Breast epithelium (tissue), 4 donors: ENCODE data around the gene MESD. TPM values are rescaled to one million over a fixed set of nuclear protein-coding genes. Genes with fewer than 3 reads are reported as not detected.

Source experiments
- DNase-seq, 2 donors: peaks; one replicate each; pipeline ENCODE4 v3.0.0-alpha.2; 2019; ENCODE audit warnings: low spot score in 2 of 2
- H3K27ac ChIP-seq, 2 donors: fragments of 200-600 bp; sonication (generic) in 1 of 2; one replicate each; pipeline ENCODE4 v1.5.1; 2016 to 2019; ENCODE audit warnings: mild to moderate bottlenecking in 1 of 2
- H3K27me3 ChIP-seq, 2 donors: fragments of 200-600 bp; sonication (generic) in 1 of 2; one replicate each; pipeline versions ENCODE4 v1.5.1 to v1.6.0; 2017 to 2019; ENCODE audit warnings: control low read depth in 1 of 2, mild to moderate bottlenecking in 1 of 2
- H3K36me3 ChIP-seq: fragments of 200-600 bp; one replicate; pipeline ENCODE4 v1.5.1; 2019
- H3K4me1 ChIP-seq, 2 donors: fragments of 200-600 bp; sonication (generic); one replicate each; pipeline ENCODE4 v1.5.1; 2016 to 2019; ENCODE audit warnings: control low read depth in 1 of 2
- H3K4me3 ChIP-seq, 3 donors: fragments of 200-600 bp; sonication (generic); 1 replicate in 2 of 3; 2 replicates in 1 of 3; pipeline ENCODE4 v1.5.1; 2016 to 2019; ENCODE audit warnings: mild to moderate bottlenecking in 3 of 3, moderate library complexity in 2 of 3
- H3K9me3 ChIP-seq, 2 donors: fragments of 200-600 bp; sonication (generic) in 1 of 2; one replicate each; pipeline ENCODE4 v1.5.1; 2016 to 2019; ENCODE audit warnings: control low read depth in 1 of 2
- CTCF ChIP-seq, 3 donors: fragments of 450-650 bp; IDR thresholded peaks; one replicate each; pipeline ENCODE4 v1.5.1; 2016 to 2017; ENCODE audit warnings: antibody characterized with exemption in 3 of 3, mild to moderate bottlenecking in 3 of 3, moderate library complexity in 3 of 3
- POLR2A ChIP-seq: fragments of 450-650 bp; IDR thresholded peaks from one replicate; pipeline ENCODE4 v1.6.1; 2016; ENCODE audit warnings: antibody characterized with exemption, mild to moderate bottlenecking, moderate library complexity
- POLR2AphosphoS5 ChIP-seq, 3 donors: sonication (generic); formaldehyde crosslinking; IDR thresholded peaks; one replicate each; pipeline ENCODE4 v1.6.1; 2017; ENCODE audit warnings: antibody characterized with exemption in 3 of 3
- intact Hi-C: fragments of 100-400 bp; cut with DNase I; formaldehyde crosslinking; loops from one replicate; pipeline ENCODE4 v1.15.1; 2023; ENCODE audit warnings: low total_unique reads
- total RNA-seq, 3 donors: library from RNA; depleted of rRNA; stranded (reverse); fragments of >200 nt; gene quantifications; one replicate each; pipeline ENCODE4 v1.1.0, GENCODE V29; 2016

MESD gene
- total RNA-seq, 3 donors from 2014 or later: 17.1 to 32.9 (median 27.2) TPM

DNA sequence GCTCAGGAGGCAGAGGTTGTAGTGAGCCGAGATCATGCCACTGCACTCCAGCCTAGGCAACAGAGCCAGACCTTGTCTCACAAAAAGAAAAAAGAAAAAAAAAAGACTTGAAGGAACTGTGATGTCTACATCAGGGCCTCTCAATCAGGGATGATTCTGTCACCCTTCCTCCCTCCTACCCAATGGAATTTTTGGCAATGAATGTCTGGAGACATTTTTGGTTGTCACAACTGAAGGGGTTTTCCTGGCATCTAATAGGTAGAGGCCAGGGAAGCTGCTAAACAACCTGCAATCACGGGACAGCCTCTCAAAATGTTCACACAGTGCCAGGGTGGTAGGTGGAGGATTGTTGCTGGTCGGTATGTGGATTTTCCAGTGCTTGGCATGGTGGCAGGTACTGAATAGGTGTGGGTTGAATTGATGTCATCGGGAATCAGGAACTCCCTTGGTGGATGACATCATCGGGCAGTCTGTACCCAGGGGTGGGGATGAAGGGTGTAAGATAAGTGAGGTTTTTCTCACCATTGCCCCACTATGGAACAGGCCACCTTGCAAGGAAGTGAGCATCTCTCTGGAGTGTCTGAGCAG is 71.3 kb downstream of the MESD start:
- TF ChIP-seq CTCF (IDR thresholded peaks at IDR 0.05): no peak
- Histone ChIP-seq H3K27me3 (no peaks in the 10 kb centered on the region), H3K4me3 (no peak overlapping the region), H3K27ac (no peak overlapping the region), H3K4me1 (no peaks in the 10 kb centered on the region), H3K36me3 (no peaks in the 10 kb centered on the region), H3K9me3 (no peaks in the 10 kb centered on the region)
- intact Hi-C loops: no loop called here
- no peak for DNase-seq

GRCh38 chr15:80916056-80916455 is 73.6 kb downstream of the MESD start:
- Histone ChIP-seq H3K9me3 (no peaks in the 10 kb centered on the region), H3K27ac (no peak overlapping the region), H3K36me3 (no peaks in the 10 kb centered on the region), H3K4me1 (no peaks in the 10 kb centered on the region), H3K4me3 (no peak overlapping the region), H3K27me3 (no peaks in the 10 kb centered on the region)
- intact Hi-C loops: no loop called here
- TF ChIP-seq POLR2AphosphoS5 (IDR thresholded peaks at IDR 0.05): no peak
- TF ChIP-seq CTCF (IDR thresholded peaks at IDR 0.05): no peak
- no peak for TF ChIP-seq POLR2A
- no peak for DNase-seq

- Histone ChIP-seq H3K4me3 (no peak overlapping the region), H3K36me3 (no peaks in the 10 kb centered on the region), H3K27ac (no peak overlapping the region), H3K9me3 (no peaks in the 10 kb centered on the region), H3K4me1 (no peaks in the 10 kb centered on the region), H3K27me3 (no peaks in the 10 kb centered on the region)
- DNase-seq: no peak
- intact Hi-C loops: no loop called here
- TF ChIP-seq CTCF (IDR thresholded peaks at IDR 0.05) (no peak), POLR2A (no peak), POLR2AphosphoS5 (IDR thresholded peaks at IDR 0.05) (no peak)
Observed at GRCh38 chr15:80915472-80915871, 74.1 kb downstream of the MESD start.

GRCh38 chr15:80913541-80913940 is 76.1 kb downstream of the MESD start:
- no peaks in the 10 kb centered on the region for H3K4me1 ChIP-seq
- H3K27ac ChIP-seq: no peak overlapping the region

GRCh38 chr15:80912673-80913072 is 76.9 kb downstream of the MESD start:
- intact Hi-C loops: no loop called here
- DNase-seq: no peak
- H3K27ac ChIP-seq: no peak overlapping the region
- no peak overlapping the region for H3K4me3 ChIP-seq
- H3K4me1 ChIP-seq: no peaks in the 10 kb centered on the region
- peaks cover 4% of the 10 kb centered on the region for H3K36me3 ChIP-seq
- no peaks in the 10 kb centered on the region for H3K27me3 ChIP-seq
- H3K9me3 ChIP-seq: peaks cover 0 to 7% of the 10 kb centered on the region in 2 donors
- TF ChIP-seq CTCF (IDR thresholded peaks at IDR 0.05): no peak
- no peak for TF ChIP-seq POLR2A

More at GRCh38 chr15:80913541-80913940, 76.1 kb downstream of the MESD start:
- Histone ChIP-seq H3K9me3 (peaks cover 0 to 7% of the 10 kb centered on the region in 2 donors), H3K4me3 (no peak overlapping the region), H3K36me3 (peaks cover 4% of the 10 kb centered on the region), H3K27me3 (no peaks in the 10 kb centered on the region)
- DNase-seq: no peak
- TF ChIP-seq CTCF (IDR thresholded peaks at IDR 0.05): no peak
- TF ChIP-seq POLR2A: no peak
- no peak for TF ChIP-seq POLR2AphosphoS5 (IDR thresholded peaks at IDR 0.05)
- intact Hi-C loops: no loop called here
